Mesodermal cell (in vitro differentiated cells): Measurements from ENCODE around the gene FAF2.

Experiments used
- H3K27ac ChIP-seq: 2 replicates; pipeline ENCODE4 v1.7.0; 2013; ENCODE audit warnings: mild to moderate bottlenecking, low read depth, low read length, moderate library complexity; ENCODE audit not compliant: severe bottlenecking
- H3K36me3 ChIP-seq: 2 replicates; pipeline ENCODE4 v1.7.1; 2013; ENCODE audit warnings: mild to moderate bottlenecking, low read length, moderate library complexity; ENCODE audit not compliant: control insufficient read depth, insufficient read depth
- H3K4me1 ChIP-seq: one replicate; pipeline ENCODE4 v1.7.1; 2013; ENCODE audit warnings: mild to moderate bottlenecking, low read length; ENCODE audit not compliant: insufficient read depth, control insufficient read depth, poor library complexity, severe bottlenecking
- H3K4me3 ChIP-seq: 2 replicates; pipeline ENCODE4 v1.7.0; 2013; ENCODE audit warnings: low read length, control low read depth, mild to moderate bottlenecking; ENCODE audit not compliant: insufficient read depth, poor library complexity, severe bottlenecking; ENCODE audit errors: extremely low read depth
- H3K9me3 ChIP-seq: 2 replicates; pipeline ENCODE4 v1.7.1; 2013; ENCODE audit warnings: mild to moderate bottlenecking, low read length, moderate library complexity; ENCODE audit not compliant: control insufficient read depth
- WGBS, 2 experiments: methylation state at CpG; one replicate each; pipeline ENCODE4 v1.1.5; 2013; ENCODE audit warnings: missing lambda C conversion rate in 2 of 2; ENCODE audit not compliant: insufficient coverage in 2 of 2; 5-methylcytosine and 5-hydroxymethylcytosine counted together

FAF2 gene

DNA sequence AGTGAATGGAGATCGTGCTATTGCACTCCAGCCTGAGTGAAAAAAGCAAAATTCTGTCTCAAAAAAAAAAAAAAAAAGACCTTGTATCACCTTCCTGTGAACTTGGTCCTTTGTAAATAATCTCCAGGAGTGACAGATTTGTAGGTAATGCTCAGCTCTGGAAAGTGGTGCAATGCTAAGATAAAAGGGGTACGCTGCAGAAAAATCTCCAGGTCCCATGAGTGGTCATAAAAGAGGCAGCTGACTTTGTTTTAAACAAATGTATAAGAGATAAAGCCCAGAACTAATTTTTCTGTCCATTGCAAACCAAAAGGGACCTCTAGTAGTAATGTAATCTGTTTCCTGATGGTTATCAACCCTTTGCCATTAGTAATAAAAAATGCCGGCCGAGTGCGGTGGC lies 55.3 kb downstream of the FAF2 start:
- Histone ChIP-seq H3K36me3 (peaks cover 100% of the 10 kb centered on the region), H3K4me3 (no peak overlapping the region)

GRCh38 chr5:176507911-176508310 lies 59.7 kb downstream of the FAF2 start:
- 100% methylated on average over 1 to 2 of the region's 2 CpGs for WGBS, 2 experiments
- H3K9me3 ChIP-seq, result no peaks in the 10 kb centered on the region
- no peak overlapping the region for H3K27ac ChIP-seq
- no peak overlapping the region for H3K4me3 ChIP-seq
- H3K36me3 ChIP-seq, result peaks cover 76% of the 10 kb centered on the region
- H3K4me1 ChIP-seq, result no peaks in the 10 kb centered on the region

More for the DNA sequence above, 55.3 kb downstream of the FAF2 start:
- 92% methylated on average over 2 to 4 of the region's 5 CpGs for WGBS, 2 experiments
- H3K9me3 ChIP-seq, result no peaks in the 10 kb centered on the region
- no peak overlapping the region for H3K27ac ChIP-seq
- H3K4me1 ChIP-seq, result no peaks in the 10 kb centered on the region

GRCh38 chr5:176508603-176509002 lies 60.4 kb downstream of the FAF2 start:
- 96 to 100% methylated on average over 3 of the region's 4 CpGs for WGBS, 2 experiments
- Histone ChIP-seq H3K27ac (no peak overlapping the region), H3K4me1 (no peaks in the 10 kb centered on the region), H3K36me3 (peaks cover 69% of the 10 kb centered on the region), H3K9me3 (no peaks in the 10 kb centered on the region), H3K4me3 (no peak overlapping the region)

- no peak overlapping the region for H3K27ac ChIP-seq
- WGBS, 2 experiments, result 95 to 96% methylated on average over 10 to 11 of the region's 12 CpGs
- H3K9me3 ChIP-seq, result no peaks in the 10 kb centered on the region
- no peaks in the 10 kb centered on the region for H3K4me1 ChIP-seq
- no peak overlapping the region for H3K4me3 ChIP-seq
- H3K36me3 ChIP-seq, result peaks cover 17% of the 10 kb centered on the region
These were observed 65.6 kb downstream of the FAF2 start for GRCh38 chr5:176513788-176514187.

DNA sequence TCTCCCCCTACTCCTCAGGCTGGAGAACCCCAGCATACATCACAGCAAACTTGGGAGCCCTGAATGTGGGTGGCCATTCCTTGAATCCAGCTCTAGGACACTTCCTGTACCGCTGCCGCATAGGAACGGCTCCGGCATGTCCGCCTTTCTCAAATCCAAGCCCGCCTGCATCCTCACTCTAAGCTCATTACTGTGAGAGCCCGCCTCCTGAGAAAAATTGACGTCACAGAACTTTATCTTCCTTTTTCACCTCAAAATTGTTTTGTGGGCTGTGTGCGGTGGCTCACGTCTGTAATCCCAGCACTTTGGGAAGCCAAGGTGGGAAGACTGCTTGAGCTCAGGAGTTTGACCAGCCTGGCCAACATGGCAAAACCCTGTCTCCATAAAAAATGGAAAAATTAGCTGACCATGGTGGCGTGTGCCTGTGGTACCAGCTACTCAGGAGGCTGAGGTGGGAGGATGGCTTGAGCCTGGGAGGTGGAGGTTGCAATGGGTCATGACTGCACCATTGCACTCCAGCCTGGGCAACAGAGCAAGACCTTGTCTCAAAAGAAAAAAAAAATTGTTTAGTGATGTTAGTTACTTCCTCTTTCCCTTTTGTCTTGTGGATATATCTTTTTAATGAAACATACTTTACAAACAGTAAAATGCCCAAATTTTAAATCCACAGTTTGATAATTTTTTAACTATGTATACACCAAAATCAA lies 66.2 kb downstream of the FAF2 start:
- 94 to 98% methylated on average over 9 to 11 of the region's 11 CpGs for WGBS, 2 experiments
- Histone ChIP-seq H3K27ac (no peak overlapping the region), H3K4me3 (no peak overlapping the region), H3K4me1 (no peaks in the 10 kb centered on the region), H3K36me3 (peaks cover 11% of the 10 kb centered on the region), H3K9me3 (no peaks in the 10 kb centered on the region)

- H3K27ac ChIP-seq, result no peak overlapping the region
- H3K36me3 ChIP-seq, result peaks cover 1% of the 10 kb centered on the region
- WGBS, 2 experiments, result 72 to 75% methylated on average over 1 to 2 of the region's 4 CpGs
- H3K4me1 ChIP-seq, result no peaks in the 10 kb centered on the region
- H3K9me3 ChIP-seq, result no peaks in the 10 kb centered on the region
- no peak overlapping the region for H3K4me3 ChIP-seq
These were observed 67.2 kb downstream of the FAF2 start for GRCh38 chr5:176515396-176515795.

GRCh38 chr5:176517053-176517661 lies 69.0 kb downstream of the FAF2 start:
- Histone ChIP-seq H3K9me3 (no peaks in the 10 kb centered on the region), H3K27ac (no peak overlapping the region), H3K36me3 (no peaks in the 10 kb centered on the region), H3K4me1 (no peaks in the 10 kb centered on the region), H3K4me3 (no peak overlapping the region)
- 87 to 92% methylated on average over 3 to 6 of the region's 7 CpGs for WGBS, 2 experiments

GRCh38 chr5:176519810-176520720 lies 71.9 kb downstream of the FAF2 start:
- no peaks in the 10 kb centered on the region for H3K36me3 ChIP-seq
- no peak overlapping the region for H3K27ac ChIP-seq
- no peak overlapping the region for H3K4me3 ChIP-seq
- no peaks in the 10 kb centered on the region for H3K4me1 ChIP-seq
- WGBS, 2 experiments, result 76 to 84% methylated on average over 14 of the region's 16 CpGs
- no peaks in the 10 kb centered on the region for H3K9me3 ChIP-seq

GRCh38 chr5:176521286-176521685 lies 73.1 kb downstream of the FAF2 start:
- Histone ChIP-seq H3K36me3 (no peaks in the 10 kb centered on the region), H3K27ac (no peak overlapping the region), H3K4me3 (no peak overlapping the region), H3K9me3 (no peaks in the 10 kb centered on the region), H3K4me1 (no peaks in the 10 kb centered on the region)
- 73 to 80% methylated on average over 7 of the region's 7 CpGs for WGBS, 2 experiments

DNA sequence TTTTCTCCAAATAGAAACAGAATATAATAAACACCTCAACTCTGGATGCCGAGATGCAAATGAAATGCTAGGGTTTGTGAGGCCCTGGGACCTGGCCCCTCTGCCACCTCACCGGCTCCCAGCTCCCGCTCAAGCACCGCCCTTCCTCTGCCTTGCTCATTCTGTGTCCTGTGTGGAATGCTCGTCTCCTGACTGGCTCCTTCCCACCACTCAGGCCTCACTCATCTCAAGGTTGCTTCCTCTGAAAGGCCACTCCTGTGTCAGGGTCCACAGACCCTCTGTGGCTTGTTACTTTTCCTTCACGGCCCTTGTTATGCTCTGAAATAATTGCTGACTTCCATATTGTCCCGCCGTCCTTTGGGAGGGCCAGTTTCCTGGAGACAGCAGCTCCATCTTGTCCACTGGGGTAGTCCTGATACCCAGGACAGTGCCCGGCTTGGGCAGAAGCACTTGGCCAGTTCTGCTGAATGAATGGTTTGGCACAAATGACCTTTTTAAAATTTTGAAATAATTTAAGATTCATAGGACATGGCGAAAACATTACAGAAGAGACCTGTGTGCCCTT lies 73.6 kb downstream of the FAF2 start:
- 69 to 81% methylated on average over 8 to 9 of the region's 10 CpGs for WGBS, 2 experiments
- H3K36me3 ChIP-seq, result no peaks in the 10 kb centered on the region
- H3K4me3 ChIP-seq, result no peak overlapping the region
- H3K9me3 ChIP-seq, result no peaks in the 10 kb centered on the region
- no peaks in the 10 kb centered on the region for H3K4me1 ChIP-seq
- no peak overlapping the region for H3K27ac ChIP-seq
